GM12872 (cell line): ENCODE measurements around the gene SPG7.
A peak's percentile ranks its signal among the peaks of the same experiment; 100 is the strongest.

Source experiments
- TF ChIP-seq, protein P1 (sequence below): IDR thresholded peaks from 3 replicates; pipeline ENCODE4 v1.5.1; 2011; ENCODE audit warnings: low read depth, mild to moderate bottlenecking, low read length, moderate library complexity; ENCODE audit not compliant: insufficient read depth

SPG7 gene

DNA sequence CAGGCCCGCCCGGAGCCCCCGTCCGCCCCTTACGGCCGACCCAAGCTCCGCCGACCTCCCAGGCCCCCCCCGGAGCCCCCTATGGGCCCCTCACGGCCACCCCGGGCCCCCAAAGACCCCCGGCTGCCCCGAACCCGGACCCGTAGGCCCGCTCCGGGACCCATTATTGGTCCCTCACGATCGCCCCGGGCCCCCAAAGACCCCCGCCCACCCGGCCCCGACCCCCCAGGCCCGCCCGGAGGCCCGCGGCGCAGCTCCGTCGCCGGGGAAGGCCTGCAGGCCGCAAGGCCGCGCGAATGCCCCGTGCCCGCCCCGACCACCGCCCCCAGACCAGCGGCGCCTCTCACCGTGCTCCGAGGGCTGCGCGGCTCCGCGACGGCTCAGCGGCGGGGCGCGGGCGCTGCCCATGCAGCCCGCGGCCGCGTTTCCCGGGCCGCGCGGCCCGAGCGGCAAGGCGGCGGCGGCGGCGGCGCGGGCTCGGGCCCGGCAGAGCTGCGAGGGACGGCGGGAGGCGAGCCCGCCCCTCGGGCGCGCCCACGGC lies 18.2 kb upstream of the SPG7 start:
- TF ChIP-seq, protein P1, sequence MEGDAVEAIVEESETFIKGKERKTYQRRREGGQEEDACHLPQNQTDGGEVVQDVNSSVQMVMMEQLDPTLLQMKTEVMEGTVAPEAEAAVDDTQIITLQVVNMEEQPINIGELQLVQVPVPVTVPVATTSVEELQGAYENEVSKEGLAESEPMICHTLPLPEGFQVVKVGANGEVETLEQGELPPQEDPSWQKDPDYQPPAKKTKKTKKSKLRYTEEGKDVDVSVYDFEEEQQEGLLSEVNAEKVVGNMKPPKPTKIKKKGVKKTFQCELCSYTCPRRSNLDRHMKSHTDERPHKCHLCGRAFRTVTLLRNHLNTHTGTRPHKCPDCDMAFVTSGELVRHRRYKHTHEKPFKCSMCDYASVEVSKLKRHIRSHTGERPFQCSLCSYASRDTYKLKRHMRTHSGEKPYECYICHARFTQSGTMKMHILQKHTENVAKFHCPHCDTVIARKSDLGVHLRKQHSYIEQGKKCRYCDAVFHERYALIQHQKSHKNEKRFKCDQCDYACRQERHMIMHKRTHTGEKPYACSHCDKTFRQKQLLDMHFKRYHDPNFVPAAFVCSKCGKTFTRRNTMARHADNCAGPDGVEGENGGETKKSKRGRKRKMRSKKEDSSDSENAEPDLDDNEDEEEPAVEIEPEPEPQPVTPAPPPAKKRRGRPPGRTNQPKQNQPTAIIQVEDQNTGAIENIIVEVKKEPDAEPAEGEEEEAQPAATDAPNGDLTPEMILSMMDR = no peak

DNA sequence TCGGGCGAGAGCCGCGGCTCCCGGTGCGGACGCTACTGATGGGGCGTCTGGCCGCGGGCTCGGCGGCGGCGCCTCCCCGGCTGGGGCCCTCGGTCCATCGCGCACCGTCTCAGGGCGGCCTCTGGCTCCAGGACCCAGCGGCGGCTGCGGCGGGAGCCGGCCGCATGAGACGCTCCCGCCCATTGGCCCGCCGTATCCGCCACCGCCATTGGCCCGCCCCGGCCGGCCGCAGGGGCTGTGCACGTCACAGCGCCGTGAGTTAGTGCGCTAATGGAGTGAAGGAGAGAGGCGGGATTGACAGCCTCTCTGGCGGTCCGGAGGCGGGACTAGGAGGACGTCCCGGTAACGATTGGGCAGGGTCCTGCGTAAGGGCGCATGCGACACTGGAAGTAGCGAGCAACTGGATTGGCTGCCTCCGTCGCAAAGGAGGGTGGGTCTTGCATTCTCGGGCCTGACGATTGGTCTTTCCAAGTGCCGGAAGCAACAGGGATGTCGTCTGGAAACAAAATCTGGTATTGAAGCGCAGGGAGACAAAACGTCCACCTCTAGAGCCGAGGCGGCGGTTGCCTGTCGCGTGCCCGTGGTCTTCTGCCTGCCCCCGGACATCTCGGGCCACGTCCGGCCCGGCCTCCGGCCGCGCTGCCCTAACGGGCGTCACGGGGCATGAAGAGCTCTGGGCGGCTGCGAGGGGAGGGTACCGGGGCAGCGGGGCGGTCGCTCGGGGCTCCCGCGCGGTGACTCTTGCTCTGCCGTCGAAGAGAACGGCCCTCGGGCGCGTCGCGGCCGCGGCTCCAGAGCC lies 17.6 kb upstream of the SPG7 start, which contains the start of gene ANKRD11:
Gene ANKRD11, minus strand, starts transcription at position 123 of the 799 bp plus-strand sequence. CDS start 173,542 bp downstream, outside the sequence.
- TF ChIP-seq, protein P1 = no peak

DNA sequence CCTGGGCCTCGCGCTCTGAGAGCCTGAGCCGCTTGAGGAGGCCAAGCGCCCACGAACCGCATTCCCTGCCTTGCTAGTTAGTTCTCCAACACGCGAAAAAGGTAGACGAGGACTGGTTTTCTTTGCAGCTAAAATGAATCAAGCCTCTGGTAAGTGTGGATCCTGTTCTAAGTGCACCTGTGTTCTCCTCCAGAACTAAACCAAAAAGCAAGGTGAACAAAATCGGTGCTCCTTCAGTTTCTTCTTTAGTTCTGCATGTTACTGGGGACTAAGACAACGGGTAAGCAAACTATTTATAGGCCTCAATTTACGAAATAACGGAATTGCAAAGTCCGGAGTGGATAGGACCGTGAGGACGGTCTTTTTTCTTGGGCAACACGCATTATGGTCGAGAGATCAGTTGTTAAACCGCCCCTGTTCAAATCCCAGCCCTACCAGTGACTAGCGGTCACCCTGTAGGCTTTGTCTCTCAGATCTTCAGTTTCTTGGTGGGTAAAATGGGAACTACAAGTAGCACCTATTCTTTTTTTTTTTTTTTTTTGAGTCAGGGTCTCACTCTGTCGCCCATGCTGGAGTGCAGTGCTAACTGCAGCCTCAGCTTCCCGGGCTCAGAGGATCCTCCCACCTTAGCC lies 16.8 kb upstream of the SPG7 start:
- TF ChIP-seq, protein P1 = peak; percentile 19; the same call in 1 of the 3 replicates

DNA sequence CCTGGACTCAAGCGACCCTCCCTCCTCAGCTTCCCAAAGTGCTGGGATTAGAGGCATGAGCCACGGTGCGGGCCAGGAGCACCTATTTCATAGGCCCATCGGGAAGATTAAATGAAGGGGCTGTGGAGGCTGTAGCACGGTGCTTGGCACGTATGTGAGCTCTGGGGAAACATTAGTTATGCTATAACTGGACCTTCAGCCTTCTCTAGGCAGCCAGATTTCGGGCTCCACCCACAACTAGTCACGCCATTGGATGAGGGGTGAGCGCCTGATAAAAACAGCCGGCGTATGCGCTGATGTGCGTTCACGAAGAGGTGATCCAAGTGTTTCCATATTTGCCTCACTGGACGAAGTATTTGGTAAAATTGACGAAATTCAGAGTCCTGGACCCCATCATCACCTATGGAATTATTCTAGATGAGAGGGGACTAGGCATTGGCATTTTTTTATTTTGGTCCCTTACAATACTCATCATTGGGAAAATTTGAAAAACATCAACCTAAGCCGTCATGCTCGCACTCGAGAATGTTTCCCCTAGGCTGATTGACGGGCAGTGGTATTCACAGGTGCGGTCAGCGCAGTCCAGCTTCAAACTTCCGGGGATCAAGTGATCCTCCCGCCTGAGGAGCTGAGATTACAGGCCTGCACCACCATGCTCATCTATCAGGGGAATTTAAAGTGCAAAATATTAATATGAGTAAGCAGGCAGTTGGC lies 16.1 kb upstream of the SPG7 start:
- TF ChIP-seq, protein P1 = no peak

DNA sequence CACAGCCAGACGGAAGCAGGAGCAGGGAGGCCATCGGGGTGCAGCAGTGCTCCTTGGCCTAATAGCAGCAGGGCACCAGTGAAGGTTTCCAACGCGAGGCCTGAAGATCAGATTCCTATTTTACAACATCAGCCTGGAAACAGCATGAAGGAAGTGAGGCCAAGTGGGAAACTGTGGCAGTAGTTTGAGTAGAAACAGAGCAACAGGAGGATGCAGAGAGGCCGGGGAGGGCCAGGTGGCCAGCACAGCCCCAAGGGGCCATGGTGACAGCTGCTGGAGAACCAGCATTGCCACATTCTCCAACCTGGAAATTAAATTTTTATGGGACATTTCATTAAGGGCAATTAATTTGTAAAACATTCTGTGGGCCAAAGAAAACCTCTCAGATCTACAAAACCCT lies 14.4 kb upstream of the SPG7 start:
- TF ChIP-seq, protein P1 = no peak

DNA sequence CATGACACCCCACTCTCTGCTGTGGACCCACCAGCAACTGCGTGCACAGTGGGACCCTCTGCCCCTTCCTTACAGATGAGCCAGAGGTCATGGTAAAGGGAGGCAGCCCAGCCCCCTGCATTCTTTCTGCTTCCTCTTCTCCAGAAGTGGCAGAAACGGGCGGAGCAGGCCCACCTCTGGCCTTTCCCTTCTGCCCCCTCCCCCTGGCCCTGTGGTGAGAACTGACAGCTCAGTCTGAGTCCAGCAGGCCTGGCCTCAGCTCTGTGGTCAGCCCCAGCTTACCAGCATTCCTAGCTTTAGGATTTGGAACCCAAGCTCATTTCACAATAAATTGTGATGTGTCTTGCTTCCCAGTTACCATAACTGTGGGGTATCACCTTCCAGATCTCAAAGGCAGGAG lies 13.1 kb upstream of the SPG7 start:
- TF ChIP-seq, protein P1 = no peak

DNA sequence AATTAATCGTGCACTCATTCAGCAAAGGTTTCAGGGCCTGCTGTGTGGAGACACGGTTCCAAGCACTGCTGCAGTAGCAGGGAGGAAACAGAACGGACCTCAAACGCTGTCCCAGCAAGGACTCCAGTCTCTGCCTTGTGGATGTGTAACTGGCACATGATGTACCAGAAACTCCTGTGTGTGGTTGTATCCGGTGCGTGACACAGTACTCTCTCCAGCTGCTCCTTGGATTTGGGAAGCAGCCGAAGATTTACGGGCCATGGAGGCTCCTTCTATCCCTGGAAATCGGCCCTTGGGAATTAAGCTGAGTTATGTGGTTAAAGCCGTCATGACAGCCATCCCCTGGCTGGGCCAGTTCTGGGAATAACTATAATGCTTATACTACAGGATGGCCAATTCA lies 9.4 kb upstream of the SPG7 start:
- TF ChIP-seq, protein P1 = no peak
